Measurements from ENCODE around the gene TCP10L.

- TF ChIP-seq CTCF (IDR thresholded peaks at IDR 0.05) = no peak
- TF ChIP-seq POLR2A (IDR thresholded peaks at IDR 0.05) = no peak
Observed at GRCh38 chr21:32592929-32593502, 7.7 kb upstream of the TCP10L start.

All from esophagus squamous epithelium (tissue), 4 donors.